Stomach smooth muscle (tissue), 2 donors: ENCODE measurements around the gene HDAC11.
A peak's percentile ranks its signal among the peaks of the same experiment; 100 is the strongest.
"Not testable (repeated sequence)": the region's sequence is repeated elsewhere in the genome, so short reads cannot be mapped to it uniquely, and the experiment has no call there.

Experiments used
- H3K27ac ChIP-seq: one replicate; pipeline ENCODE4 v1.7.0; 2013; ENCODE audit warnings: mild to moderate bottlenecking, low read length, inconsistent platforms
- H3K27me3 ChIP-seq, 2 donors: one replicate each; pipeline ENCODE4 v1.7.0; 2013; ENCODE audit warnings: low read length in 2 of 2; ENCODE audit not compliant: insufficient read depth in 2 of 2, control insufficient read depth in 1 of 2
- H3K36me3 ChIP-seq, 2 donors: one replicate each; pipeline ENCODE4 v1.7.0; 2013; ENCODE audit warnings: low read length in 2 of 2; ENCODE audit not compliant: control insufficient read depth in 2 of 2, insufficient read depth in 2 of 2
- H3K4me1 ChIP-seq: one replicate; pipeline ENCODE4 v1.7.0; 2013; ENCODE audit warnings: low read length; ENCODE audit not compliant: control insufficient read depth, insufficient read depth
- H3K4me3 ChIP-seq, 2 donors: one replicate each; pipeline ENCODE4 v1.7.0; 2013; ENCODE audit warnings: low read length in 2 of 2
- H3K9ac ChIP-seq, 2 donors: one replicate each; pipeline ENCODE4 v1.7.0; 2013; ENCODE audit warnings: low read length in 2 of 2, mild to moderate bottlenecking in 1 of 2
- H3K9me3 ChIP-seq, 2 donors: one replicate each; pipeline ENCODE4 v1.7.0; 2013; ENCODE audit warnings: low read length in 2 of 2; ENCODE audit not compliant: control insufficient read depth in 2 of 2
- donor health status: healthy.
- donor health status: Pancreatic carcinoma.

HDAC11 gene

DNA sequence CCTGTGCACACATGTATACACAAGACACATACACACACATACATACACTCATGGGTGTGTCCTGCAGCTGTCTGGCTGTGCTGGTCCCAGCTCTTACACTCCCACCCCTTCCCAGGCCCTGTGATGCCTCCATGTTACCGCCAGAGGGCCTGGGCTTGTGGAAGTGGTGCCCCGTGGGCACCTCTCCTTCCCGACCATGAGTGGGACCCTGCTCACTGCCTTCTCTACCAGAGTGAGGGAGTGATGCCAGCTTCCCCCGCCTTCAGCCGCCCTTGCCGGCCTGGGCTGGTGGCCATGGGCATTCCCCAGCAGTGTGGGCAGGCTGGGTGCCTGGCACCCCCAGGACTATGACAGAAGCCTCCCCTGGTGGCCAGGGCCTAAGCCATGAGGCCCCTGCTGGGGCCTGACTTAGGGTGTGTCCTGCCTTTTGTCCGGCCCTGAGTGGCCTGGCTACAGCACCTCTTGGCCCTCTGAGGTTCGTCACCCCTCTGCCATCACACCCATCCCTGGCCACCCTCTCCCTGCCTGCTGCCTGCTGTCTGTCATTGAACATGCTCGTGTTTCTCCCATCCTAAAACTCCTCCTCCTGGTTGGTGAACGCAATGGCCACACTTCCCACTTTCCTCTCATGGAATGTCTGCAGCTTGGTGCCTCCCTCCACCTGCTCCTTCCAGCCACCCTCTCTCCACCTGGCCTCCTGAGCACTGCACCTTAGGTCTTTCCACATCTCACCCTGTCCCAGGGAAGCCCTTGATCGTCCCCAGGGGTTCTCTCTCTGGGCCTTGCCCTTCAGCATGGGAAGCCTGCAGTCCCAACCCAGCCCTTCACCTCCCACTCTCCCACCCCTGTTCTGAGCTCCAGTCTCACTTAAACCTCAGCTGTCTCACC, 14.6 kb downstream of the HDAC11 start:
- Histone ChIP-seq H3K36me3 (peaks cover 0 to 5% of the 10 kb centered on the region in 2 donors), H3K4me1 (peaks cover 15% of the 10 kb centered on the region), H3K27ac (no peak overlapping the region), H3K9ac (no peak overlapping the region), H3K4me3 (no peak overlapping the region), H3K27me3 (no peaks in the 10 kb centered on the region), H3K9me3 (no peaks in the 10 kb centered on the region)

DNA sequence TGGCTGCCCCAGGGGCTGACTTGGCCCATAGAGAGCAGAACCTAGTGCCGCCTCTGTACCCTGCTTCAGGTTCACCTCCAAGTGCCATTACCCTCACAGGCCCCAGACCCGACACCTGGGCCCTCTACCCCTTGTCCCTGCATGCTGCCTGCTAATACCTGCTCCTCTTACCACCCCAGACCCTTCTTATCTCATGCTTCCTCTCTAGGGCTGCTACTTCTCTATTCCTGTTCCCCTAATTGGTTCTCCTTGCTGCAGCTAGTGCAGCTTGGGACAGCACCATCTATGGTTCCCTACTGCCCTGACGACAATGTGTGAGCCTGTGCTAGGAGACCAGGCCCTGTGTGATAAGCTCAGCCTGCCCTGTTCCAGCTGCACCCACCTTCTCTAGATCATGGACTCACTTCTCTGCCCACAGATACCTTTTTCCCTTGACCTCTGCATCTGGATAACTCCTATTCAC, 15.3 kb downstream of the HDAC11 start:
- peaks cover 18% of the 10 kb centered on the region for H3K4me1 ChIP-seq

GRCh38 chr3:13495921-13496723, 16.0 kb downstream of the HDAC11 start:
- H3K4me1 ChIP-seq = peaks cover 18% of the 10 kb centered on the region
- H3K27ac ChIP-seq = no peak overlapping the region
- no peak overlapping the region for H3K9ac ChIP-seq
- no peaks in the 10 kb centered on the region for H3K9me3 ChIP-seq
- no peaks in the 10 kb centered on the region for H3K27me3 ChIP-seq
- H3K4me3 ChIP-seq = peak overlapping the region in 1 of 2 donors; percentile 8
- peaks cover 0 to 5% of the 10 kb centered on the region in 2 donors for H3K36me3 ChIP-seq

More for the DNA sequence above, 15.3 kb downstream of the HDAC11 start:
- H3K27me3 ChIP-seq = no peaks in the 10 kb centered on the region
- no peaks in the 10 kb centered on the region for H3K9me3 ChIP-seq
- H3K4me3 ChIP-seq = no peak overlapping the region
- H3K36me3 ChIP-seq = peaks cover 0 to 5% of the 10 kb centered on the region in 2 donors
- no peak overlapping the region for H3K27ac ChIP-seq
- no peak overlapping the region for H3K9ac ChIP-seq

DNA sequence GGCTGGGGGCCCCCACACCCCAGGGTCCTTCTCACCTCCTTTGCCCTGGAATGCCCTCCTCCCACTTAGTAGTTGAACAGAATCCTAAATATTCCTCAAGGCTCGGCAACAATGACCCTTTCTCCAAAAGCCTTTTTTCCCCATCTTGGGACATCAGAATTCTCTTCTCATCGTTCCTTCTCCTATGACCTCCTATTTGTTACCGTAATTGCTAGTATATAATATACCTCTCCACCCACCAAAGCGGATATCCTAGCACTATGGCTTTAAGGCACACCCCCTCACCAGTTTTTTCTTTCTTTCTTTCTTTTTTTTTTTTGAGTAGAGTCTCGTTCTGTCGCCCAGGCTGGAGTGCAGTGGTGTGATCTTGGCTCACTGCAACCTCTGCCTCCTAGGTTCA, 16.8 kb downstream of the HDAC11 start:
- H3K9me3 ChIP-seq = no peaks in the 10 kb centered on the region
- H3K4me3 ChIP-seq = peak overlapping the region in 1 of 2 donors; percentile 8
- no peaks in the 10 kb centered on the region for H3K27me3 ChIP-seq
- no peak overlapping the region for H3K27ac ChIP-seq
- no peak overlapping the region for H3K9ac ChIP-seq
- peaks cover 0 to 5% of the 10 kb centered on the region in 2 donors for H3K36me3 ChIP-seq
- H3K4me1 ChIP-seq = peaks cover 18% of the 10 kb centered on the region

- Histone ChIP-seq H3K36me3 (peaks cover 0 to 3% of the 10 kb centered on the region in 2 donors), H3K27ac (no peak overlapping the region), H3K9me3 (no peaks in the 10 kb centered on the region), H3K4me1 (peaks cover 18% of the 10 kb centered on the region), H3K4me3 (no peak overlapping the region), H3K9ac (no peak overlapping the region), H3K27me3 (no peaks in the 10 kb centered on the region)
Measured at GRCh38 chr3:13497386-13497785, 17.3 kb downstream of the HDAC11 start.

DNA sequence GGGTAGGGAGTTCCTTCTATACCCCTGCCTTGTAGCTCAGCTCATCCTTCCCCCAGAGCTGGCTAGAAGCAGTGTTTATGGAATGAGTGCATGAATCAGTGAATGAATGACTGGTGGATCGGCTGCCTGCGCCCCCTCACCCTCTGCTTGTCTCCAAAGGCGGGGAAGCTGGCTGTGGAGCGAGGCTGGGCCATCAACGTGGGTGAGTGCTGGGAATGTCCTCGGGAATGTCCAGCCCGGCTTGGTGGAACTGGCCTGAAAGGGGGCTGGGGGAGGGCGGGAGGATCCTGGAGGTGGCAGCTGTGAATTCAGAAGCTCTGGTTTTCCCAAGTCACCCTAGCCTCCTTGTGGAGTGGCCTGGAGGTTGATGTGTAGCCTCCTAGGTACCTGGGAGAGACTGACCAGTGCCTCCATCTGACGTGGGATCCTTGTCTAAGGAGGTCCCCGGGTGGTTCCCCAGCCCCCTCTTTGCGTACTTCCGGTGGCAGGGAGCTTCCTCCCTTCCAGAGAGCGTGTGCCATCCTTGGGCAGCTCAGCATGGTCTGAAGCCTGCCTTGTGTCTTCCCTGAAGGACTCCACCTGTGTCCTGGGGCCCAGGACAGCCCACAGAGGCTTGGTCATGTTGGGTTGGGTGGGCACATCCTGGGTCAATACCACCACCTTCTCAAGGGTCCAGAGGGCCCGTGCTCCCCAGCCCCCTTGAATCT, 18.4 kb downstream of the HDAC11 start:
- Histone ChIP-seq H3K27me3 (no peaks in the 10 kb centered on the region), H3K36me3 (peaks cover 0 to 7% of the 10 kb centered on the region in 2 donors), H3K4me1 (peaks cover 18% of the 10 kb centered on the region), H3K9me3 (no peaks in the 10 kb centered on the region), H3K4me3 (no peak overlapping the region), H3K9ac (no peak overlapping the region), H3K27ac (no peak overlapping the region)

GRCh38 chr3:13499246-13499645, 19.1 kb downstream of the HDAC11 start:
- not testable (repeated sequence) for H3K9ac ChIP-seq

GRCh38 chr3:13500133-13500885, 20.2 kb downstream of the HDAC11 start:
- H3K27ac ChIP-seq = no peak overlapping the region
- H3K36me3 ChIP-seq = peaks cover 0 to 11% of the 10 kb centered on the region in 2 donors
- no peak overlapping the region for H3K9ac ChIP-seq

More at GRCh38 chr3:13499246-13499645, 19.1 kb downstream of the HDAC11 start:
- H3K9me3 ChIP-seq, H3K27ac ChIP-seq, H3K36me3 ChIP-seq, H3K27me3 ChIP-seq, H3K4me3 ChIP-seq: not testable (repeated sequence)
- H3K4me1 ChIP-seq = peaks cover 18% of the 10 kb centered on the region

GRCh38 chr3:13501056-13501455, 20.9 kb downstream of the HDAC11 start:
- Histone ChIP-seq H3K27me3 (no peaks in the 10 kb centered on the region), H3K4me1 (peaks cover 10% of the 10 kb centered on the region), H3K27ac (no peak overlapping the region), H3K4me3 (no peak overlapping the region), H3K36me3 (peaks cover 0 to 11% of the 10 kb centered on the region in 2 donors), H3K9me3 (no peaks in the 10 kb centered on the region), H3K9ac (no peak overlapping the region)

More at GRCh38 chr3:13500133-13500885, 20.2 kb downstream of the HDAC11 start:
- H3K4me3 ChIP-seq = no peak overlapping the region
- H3K27me3 ChIP-seq = no peaks in the 10 kb centered on the region
- peaks cover 14% of the 10 kb centered on the region for H3K4me1 ChIP-seq
- H3K9me3 ChIP-seq = no peaks in the 10 kb centered on the region

DNA sequence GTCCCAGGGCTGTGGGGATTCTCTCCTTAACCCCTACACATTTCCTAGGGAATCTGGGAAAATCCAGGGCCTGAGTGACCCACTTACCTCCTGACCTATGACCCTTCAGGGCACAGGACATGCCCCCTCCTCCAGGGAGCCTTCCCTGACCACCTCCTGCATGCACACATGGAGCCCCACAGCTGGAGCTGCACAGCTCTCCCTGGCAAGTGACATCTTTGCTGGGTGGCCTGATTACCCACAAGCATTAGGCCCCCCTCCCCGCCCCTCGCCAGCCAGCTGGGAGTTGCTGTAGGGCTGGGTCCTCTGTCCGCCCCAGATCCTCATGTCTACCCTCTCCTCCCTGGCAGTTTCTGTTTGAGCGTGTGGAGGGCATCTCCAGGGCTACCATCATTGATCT, 21.4 kb downstream of the HDAC11 start:
- Histone ChIP-seq H3K27ac (no peak overlapping the region), H3K27me3 (no peaks in the 10 kb centered on the region), H3K36me3 (peaks cover 0 to 11% of the 10 kb centered on the region in 2 donors), H3K9me3 (no peaks in the 10 kb centered on the region), H3K4me1 (peaks cover 6% of the 10 kb centered on the region), H3K9ac (no peak overlapping the region), H3K4me3 (no peak overlapping the region)
